ENCODE measurements around the gene ICAM3. TPM values are rescaled to one million over a fixed set of nuclear protein-coding genes. Genes with fewer than 3 reads are reported as not detected.
"Not testable (repeated sequence)": the region's sequence is repeated elsewhere in the genome, so short reads cannot be mapped to it uniquely, and the experiment has no call there.

The ICAM3 gene
- total RNA-seq, 1 donor from 2014 or later = 8.7 TPM

- DNase-seq (ENCODE audit: low read depth in 2 of 2) = no peak
Measured at GRCh38 chr19:10352764-10353671, 13.6 kb upstream of the ICAM3 start.

DNA sequence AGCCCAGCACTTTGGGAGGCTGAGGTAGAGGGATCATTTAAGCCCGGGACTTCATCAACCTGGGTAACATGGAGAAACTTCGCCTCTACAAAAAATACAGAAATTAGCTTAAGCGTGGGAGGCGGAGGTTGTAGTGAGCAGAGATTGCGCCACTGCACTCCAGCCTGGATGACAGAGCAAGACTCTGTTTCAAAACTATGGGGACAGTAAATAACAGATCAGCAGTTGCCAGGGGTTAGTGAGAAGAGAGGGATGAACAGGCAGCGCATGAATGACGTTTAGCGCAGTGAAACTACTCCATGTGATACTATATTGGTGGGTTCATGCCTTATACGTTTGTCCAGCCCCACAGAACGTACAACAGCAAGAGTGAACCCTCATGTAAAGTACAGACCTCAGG, 7.1 kb upstream of the ICAM3 start:
- no peak for DNase-seq (ENCODE audit: low read depth in 2 of 2)

GRCh38 chr19:10344780-10345179, 5.4 kb upstream of the ICAM3 start:
- DNase-seq (ENCODE audit: low read depth in 2 of 2) = no peak

GRCh38 chr19:10343495-10343894, 4.1 kb upstream of the ICAM3 start:
- DNase-seq (ENCODE audit: low read depth in 2 of 2) = no peak

DNA sequence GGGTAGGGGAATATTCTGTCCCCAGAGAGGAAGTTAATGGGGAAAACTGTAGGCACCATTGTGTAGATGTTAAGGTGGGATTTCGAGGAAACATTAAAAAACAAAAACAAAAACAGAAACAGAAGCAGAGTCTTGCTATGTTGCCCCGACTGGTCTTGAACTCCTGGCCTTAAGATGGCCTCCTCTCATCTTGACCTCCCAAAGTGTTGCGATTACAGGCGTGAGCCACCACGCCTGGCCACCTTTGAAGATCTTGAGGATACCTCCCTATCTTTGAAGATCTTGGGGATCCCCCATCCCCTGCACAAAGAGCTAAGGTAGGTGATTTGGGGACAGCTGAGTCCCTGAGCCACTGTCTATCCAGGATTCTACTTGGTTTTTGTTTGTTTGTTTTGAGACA, 553 bp upstream of the ICAM3 start:
- no peak for DNase-seq (ENCODE audit: low read depth in 2 of 2)

GRCh38 chr19:10338940-10339339, 484 bp downstream of the ICAM3 start:
- DNase-seq (ENCODE audit: low read depth in 2 of 2) = no peak

DNA sequence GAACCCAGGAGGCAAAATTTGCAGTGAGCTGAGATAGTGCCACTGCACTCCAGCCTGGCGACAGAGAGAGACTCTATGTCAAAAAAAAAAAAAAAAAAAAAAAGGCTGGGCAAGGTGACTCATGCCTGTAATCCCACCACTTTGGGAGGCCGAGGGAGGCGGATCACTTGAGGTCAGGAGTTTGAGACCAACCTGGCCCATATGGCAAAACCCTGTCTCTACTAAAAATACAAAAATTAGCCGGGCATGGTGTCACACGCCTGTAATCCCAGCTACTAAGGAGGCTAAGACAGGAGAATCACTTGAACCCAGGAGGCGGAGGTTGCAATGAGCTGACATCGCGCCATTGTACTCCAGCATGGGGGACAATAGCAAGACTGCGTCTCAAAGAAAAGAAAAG, 2.7 kb downstream of the ICAM3 start:
- not testable (repeated sequence) for DNase-seq (ENCODE audit: low read depth in 2 of 2)

GRCh38 chr19:10335352-10335985, 4.0 kb downstream of the ICAM3 start:
- DNase-seq (ENCODE audit: low read depth in 2 of 2) = no peak

GRCh38 chr19:10334588-10335351, 4.7 kb downstream of the ICAM3 start:
- peak; percentile 96 for DNase-seq (ENCODE audit: low read depth in 2 of 2)

DNA sequence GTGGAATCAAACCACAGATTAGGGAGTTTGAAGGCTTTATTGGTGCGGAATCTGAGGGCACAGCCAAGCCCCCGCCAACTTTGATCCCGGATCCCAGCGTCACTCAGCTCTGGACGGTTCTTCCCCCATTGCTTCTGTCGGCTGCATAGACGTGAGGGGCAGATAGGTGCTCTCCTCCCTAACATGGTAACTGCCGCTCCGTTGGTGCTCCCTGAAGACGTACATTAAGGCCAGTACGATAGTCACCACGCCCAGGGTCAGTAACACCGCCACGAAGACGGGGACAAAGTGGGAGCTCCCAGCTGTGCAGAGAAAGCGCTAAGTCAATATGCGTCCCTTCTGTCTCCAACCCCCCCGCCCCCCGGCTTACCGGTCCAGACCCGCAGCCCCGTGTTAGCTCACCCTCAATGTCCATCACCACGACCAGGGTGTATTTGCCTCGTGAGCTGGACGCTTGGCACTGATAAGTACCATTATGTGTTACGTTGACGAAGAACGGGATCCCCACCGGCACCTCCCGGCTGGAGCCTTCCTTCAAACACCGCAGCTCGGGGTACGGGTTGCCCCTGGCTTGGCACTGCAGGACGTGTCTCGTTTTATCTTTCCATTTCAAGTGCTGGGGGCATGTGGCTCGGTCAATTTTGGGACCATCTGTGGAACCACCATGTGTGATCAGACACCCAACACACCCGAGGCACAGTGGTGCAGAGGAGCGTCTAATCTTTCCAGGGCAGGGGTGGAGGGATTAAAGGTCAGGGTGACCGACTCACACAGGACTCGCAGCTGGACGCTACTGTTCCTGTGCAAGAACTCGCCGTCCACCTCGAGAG, 5.5 kb downstream of the ICAM3 start:
- peak in 1 of 2 donors; percentile 38 for DNase-seq (ENCODE audit: low read depth in 2 of 2)

DNA sequence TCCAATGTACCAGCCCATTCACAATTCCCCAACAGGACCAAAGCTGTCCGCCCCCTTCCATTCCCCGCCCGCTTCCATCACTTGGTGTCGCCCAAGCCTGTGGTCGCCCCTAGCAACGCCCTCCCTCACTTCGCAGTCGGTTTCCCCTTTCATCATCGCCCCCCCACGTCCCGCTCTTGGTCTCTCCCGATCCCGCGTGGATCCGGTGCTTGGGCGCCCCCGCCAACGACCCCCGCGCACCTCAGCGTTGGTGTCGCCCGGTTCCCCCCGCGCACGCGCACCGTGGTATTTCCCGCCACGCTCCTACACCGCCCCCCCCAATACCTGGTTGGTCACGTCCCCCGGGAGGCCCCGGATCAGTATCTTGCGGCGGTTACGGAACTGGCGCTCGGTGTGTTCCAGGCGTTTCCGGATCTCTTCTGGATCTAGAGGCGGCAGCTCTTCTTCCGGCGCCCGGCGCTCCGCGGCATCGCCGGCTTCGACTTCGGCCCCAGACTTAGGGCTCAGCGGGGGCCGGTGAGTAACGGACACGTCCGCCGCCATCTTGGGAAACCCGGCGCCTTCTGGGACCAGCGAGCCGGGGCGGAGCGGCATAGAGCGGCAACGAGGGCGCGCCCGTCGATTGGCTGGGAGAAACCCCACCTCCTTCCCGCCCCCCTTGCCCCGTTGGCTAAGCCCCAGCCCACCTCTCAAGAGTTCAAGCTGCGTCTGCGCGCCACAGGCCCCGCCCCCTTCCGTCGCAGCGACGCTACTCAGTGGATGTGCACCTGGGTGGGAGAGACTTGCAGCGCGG, 6.3 kb downstream of the ICAM3 start, which contains the start of gene RAVER1:
Gene RAVER1 (minus strand): TSS at position 565 of the 793 bp plus-strand sequence. CDS start 22 bp downstream, at position 543.
- peak; percentile 99 for DNase-seq (ENCODE audit: low read depth in 2 of 2)

DNA sequence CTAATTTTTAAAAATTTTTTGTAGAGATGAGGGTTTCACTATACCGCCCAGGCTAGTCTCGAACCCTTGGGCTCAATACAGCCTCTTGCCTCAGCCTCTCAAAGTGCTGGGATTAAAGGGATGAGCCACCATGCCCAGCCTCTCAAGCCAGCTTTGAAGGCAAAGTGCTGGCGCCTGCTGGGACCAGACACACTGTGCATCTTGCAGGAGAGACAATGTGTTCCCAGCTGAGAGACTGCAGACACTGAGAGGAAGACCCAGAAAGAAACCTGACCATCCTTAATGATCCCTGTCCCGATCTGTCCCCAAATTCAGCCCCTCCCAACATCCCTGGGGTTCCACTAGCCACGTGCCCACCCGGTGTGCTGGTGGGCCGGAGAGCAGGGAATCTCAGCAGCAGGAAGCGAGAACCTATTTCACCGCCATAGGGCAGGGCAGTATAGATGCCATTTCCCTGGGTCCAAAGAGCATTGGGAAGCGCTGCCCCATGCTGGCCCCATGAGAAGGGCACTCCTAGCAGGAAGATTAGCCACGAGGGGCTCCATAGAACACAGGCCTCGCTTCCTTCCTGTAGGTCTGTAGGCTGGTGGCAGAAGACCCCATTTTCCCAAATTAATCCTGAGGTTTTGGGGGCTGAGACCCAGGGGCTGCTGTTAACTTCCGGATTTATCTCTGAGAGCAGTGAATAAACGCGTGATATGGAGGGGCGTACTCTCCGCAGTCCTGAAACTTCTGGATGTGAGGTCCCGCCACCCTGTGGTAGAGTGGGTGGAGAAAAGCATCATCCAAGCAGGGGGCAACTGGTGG, 7.1 kb downstream of the ICAM3 start:
- DNase-seq (ENCODE audit: low read depth in 2 of 2) = no peak

DNA sequence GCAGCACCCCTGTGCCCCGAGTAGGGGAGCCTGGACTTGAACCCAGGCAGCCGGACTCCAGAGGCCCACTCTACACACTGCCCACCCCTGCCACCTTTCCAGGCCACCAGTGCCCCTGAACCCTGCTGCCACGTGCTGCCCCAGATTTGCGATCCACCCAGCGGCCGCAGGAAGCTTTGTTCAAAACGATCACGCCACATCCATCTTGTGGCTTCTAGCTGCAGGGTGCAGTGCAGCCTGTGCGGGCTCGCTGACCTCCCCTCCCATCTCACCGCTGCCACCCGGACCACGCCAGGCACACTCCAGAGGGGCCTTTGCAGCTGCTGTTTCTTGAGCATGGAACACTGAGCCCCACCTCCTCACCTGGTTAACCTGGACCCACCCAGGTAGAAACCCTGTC, 9.9 kb downstream of the ICAM3 start:
- no peak for DNase-seq (ENCODE audit: low read depth in 2 of 2)

- no peak for DNase-seq (ENCODE audit: low read depth in 2 of 2)
Measured at GRCh38 chr19:10328558-10329429, 10.6 kb downstream of the ICAM3 start.

- DNase-seq (ENCODE audit: low read depth in 2 of 2) = no peak
Measured at GRCh38 chr19:10327793-10328192, 11.6 kb downstream of the ICAM3 start.

GRCh38 chr19:10325732-10326131, 13.7 kb downstream of the ICAM3 start:
- no peak for DNase-seq (ENCODE audit: low read depth in 2 of 2)

DNA sequence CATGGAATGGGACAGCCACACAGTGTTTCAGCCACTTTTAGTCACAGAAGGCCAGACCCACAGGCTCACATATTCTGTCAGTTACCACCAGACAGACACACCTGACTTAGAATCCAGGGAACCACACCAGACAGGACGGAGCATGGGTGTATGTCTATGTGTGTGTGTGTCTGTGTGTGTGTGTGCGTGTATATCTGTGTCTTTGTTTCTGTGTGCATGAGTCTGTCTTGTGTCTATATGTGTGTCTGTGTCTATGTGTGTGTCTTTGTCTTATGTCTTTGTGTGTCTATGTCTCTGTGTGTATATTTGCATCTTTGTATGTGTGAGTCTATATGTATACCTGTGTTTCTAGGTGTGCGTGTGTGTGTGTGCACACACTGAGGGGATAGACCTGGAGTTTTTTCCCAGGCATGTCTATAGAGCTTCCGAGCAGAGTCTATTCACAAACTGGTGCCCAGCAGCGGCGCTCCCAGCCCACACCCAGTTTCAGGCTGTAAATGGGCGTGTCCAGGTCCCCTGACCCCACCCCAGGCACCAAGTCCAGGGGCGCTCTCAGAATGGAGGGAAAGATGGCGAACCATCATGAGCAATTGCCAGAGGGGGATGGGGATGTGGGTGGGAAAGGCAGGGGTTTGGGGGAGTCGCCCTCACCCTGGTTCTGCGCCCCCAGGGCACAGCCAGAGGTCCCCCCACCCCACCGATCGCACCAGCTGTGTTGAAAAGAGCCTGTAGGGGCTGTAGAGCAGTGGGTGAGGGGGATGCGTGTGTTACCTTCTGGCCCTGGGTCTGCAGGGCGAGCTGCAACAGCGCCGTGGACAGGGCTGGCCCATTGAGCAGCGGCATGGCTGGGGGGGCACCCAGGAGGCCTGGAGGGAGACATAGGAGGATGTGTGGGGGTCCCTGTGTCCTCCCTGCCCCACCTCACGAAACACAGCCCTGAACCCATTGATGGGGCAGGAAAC, 17.3 kb downstream of the ICAM3 start:
- DNase-seq (ENCODE audit: low read depth in 2 of 2) = no peak

All from lung microvascular endothelial cell (primary cell).